ENCODE measurements around the gene ARSJ. TPM values are rescaled to one million over a fixed set of nuclear protein-coding genes. Genes with fewer than 3 reads are reported as not detected.
"Not testable (repeated sequence)": the region's sequence is repeated elsewhere in the genome, so short reads cannot be mapped to it uniquely, and the experiment has no call there.

Gene ARSJ
- total RNA-seq (20.6 TPM), polyA plus RNA-seq (5.5 TPM)

DNA sequence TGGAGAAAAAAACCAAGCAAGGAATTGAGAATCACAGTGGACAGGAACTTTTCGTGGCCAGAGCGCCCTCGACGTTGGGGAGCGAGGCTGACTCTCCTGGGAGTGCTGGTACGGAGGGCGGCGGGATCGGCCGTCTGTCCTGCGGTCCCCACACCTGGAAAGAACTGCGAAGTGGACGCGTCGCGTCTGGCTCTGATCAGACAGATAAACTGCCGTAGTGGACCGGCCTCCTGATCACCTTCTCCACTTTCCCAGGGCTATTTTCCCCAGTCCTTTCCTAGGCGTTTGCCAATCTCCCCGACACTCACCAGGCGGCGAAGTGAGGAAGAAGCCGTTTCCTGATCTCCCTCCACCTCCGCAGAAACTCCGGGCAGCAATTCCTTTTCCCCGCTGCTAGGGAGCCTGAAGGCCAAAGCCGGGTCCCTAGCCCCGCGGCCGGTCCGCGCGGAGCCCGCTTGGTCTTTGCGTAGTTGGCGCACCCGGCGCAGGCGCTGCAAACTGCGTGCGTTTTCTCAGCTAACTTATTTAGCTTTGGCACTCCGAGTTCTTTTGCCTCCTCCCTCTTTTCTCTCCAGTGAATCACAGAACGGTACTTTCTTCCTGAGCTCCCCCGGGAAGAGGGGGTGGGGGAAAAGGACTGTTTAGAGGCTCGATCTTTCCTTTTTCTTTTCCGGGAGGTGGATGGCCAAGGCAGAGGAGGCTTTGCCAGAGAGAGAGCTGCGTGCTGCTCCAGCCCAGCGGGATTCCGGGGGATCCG is at the start of gene ARSJ:
TSS of gene ARSJ (minus strand) at position 500 of the 757 bp plus-strand sequence. CDS start 813 bp downstream, outside the sequence.
- WGBS: under 1% methylated on average over 50 of the region's 50 CpGs
- no peaks in the 10 kb centered on the region for H3K36me3 ChIP-seq (ENCODE audit: insufficient read depth)
- H3K4me3 ChIP-seq (ENCODE audit: low read depth, low read length): peak within 1 kb of the TSS; percentile 66
- no peaks in the 10 kb centered on the region for H3K4me1 ChIP-seq (ENCODE audit: insufficient read depth)
- peak within 1 kb of the TSS; percentile 81 for H3K27ac ChIP-seq (ENCODE audit: low read depth)
- no peak for DNase-seq (ENCODE audit: extremely low spot score)

DNA sequence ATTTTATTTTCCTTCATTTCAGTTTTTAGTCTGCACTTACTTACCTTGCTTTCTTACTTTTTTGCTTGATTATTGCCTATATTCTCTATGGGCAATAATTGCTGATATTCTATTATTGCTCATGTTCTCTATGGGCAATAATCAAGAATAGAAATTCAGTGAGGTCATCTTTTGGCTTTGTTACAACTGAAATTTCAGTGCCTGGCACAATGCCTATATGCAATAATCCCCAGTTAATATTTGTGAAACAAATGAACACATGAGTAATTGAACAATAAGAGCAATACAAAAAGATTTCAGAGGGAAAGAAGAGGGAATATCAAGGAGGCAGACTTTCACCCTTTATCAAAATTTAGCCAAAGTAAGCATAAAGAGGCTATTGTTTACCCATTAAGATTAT is 48.6 kb upstream of the ARSJ start:
- DNase-seq (ENCODE audit: extremely low spot score): no peak
- no peaks in the 10 kb centered on the region for H3K4me1 ChIP-seq (ENCODE audit: insufficient read depth)
- H3K36me3 ChIP-seq (ENCODE audit: insufficient read depth): no peaks in the 10 kb centered on the region
- H3K27ac ChIP-seq (ENCODE audit: low read depth): no peak overlapping the region
- H3K4me3 ChIP-seq (ENCODE audit: low read depth, low read length): no peak overlapping the region

DNA sequence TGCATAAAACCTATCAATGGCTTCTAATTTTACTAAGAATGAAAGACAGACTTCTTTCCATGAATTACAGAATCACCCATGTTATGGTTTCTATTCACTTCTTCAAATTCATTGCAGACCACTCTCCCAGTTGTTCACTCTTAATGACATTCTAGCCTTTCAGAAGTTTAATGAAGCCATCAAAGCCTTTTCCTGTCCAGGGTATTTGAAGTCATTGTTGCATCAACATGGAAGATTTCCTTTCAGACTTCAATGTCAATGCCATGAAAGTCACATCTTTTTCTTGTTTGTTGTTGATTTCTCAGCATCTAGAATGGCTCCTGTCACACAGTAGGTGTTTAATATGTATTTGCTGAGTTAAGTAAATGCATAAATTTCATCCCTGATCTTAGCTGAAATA is 48.1 kb upstream of the ARSJ start:
- Histone ChIP-seq H3K4me3 (ENCODE audit: low read depth, low read length) (no peak overlapping the region), H3K4me1 (ENCODE audit: insufficient read depth) (no peaks in the 10 kb centered on the region), H3K36me3 (ENCODE audit: insufficient read depth) (no peaks in the 10 kb centered on the region), H3K27ac (ENCODE audit: low read depth) (no peak overlapping the region)
- no peak for DNase-seq (ENCODE audit: extremely low spot score)

DNA sequence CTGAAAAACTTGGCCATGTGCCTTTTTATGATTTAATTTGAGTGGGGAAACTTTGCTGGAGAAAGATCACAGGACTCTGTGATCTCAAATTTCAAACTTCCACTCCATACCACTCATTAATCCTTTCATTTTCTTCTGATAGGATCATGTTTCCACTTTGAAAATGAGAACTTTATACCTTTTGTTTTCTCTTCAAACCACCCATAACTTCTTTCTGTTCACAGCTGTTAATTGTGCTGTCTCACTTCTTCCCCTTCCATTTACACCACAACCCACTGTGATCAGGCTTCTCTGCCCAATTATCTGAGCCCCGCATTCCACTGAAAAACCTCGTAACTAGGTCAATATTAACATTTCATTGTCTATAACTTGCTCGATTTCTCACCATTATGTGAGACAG is 47.0 kb upstream of the ARSJ start:
- WGBS: 88% methylated on average over 3 of the region's 3 CpGs
- no peaks in the 10 kb centered on the region for H3K36me3 ChIP-seq (ENCODE audit: insufficient read depth)
- no peak overlapping the region for H3K27ac ChIP-seq (ENCODE audit: low read depth)
- H3K4me1 ChIP-seq (ENCODE audit: insufficient read depth): no peaks in the 10 kb centered on the region
- no peak overlapping the region for H3K4me3 ChIP-seq (ENCODE audit: low read depth, low read length)
- no peak for DNase-seq (ENCODE audit: extremely low spot score)

DNA sequence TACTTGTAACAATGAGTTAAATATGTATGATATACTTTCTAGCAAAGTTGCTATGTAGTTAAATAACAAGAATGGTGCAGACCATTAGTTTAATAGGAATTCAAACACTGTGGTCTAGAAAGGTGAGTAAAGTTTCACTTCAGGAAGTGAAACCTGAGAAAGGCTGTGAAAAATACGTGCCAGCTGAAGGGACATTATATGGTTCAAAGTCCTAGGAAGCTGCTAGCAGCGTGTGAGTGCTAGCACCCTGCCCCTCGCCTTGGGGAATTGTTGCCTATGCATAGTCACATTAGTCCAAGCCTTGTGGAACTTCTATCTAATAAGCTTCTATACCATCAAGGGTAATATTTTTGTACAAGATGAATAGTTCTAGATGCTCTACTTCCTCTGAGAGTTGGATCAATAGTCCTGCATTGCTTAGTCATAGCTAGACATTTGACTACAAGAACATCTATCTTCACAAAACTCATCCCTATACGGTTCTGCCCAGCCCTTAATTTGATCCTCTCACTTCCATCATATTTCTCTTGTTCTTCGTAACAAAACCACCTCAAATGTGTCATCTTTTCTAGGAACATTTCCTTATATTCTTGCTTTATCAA is 45.8 kb upstream of the ARSJ start:
- no peak for DNase-seq (ENCODE audit: extremely low spot score)
- Histone ChIP-seq H3K27ac (ENCODE audit: low read depth) (no peak overlapping the region), H3K4me1 (ENCODE audit: insufficient read depth) (no peaks in the 10 kb centered on the region), H3K36me3 (ENCODE audit: insufficient read depth) (no peaks in the 10 kb centered on the region), H3K4me3 (ENCODE audit: low read depth, low read length) (no peak overlapping the region)
- 87% methylated on average over 5 of the region's 5 CpGs for WGBS

DNA sequence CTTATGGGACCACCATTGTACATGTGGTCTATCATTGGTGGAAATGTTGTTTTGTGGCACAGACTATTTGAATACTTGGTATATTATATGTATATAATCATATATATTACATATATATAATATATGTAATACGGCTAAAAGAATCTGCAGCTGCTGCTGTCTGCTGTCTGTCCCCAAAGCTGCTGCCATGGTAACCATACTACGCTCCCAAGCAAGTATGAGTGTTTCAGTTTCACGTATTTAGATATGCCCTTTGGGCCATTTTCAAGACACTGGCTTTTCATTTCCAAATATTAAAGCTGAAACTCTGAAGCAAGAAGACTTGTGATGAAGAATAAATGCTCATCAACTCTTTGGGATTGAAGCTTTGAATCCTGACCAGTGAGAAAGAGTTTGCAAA is 42.0 kb upstream of the ARSJ start:
- no peak for DNase-seq (ENCODE audit: extremely low spot score)
- 82% methylated on average over 3 of the region's 3 CpGs for WGBS
- Histone ChIP-seq H3K4me3 (ENCODE audit: low read depth, low read length) (no peak overlapping the region), H3K4me1 (ENCODE audit: insufficient read depth) (no peaks in the 10 kb centered on the region), H3K27ac (ENCODE audit: low read depth) (no peak overlapping the region), H3K36me3 (ENCODE audit: insufficient read depth) (no peaks in the 10 kb centered on the region)

DNA sequence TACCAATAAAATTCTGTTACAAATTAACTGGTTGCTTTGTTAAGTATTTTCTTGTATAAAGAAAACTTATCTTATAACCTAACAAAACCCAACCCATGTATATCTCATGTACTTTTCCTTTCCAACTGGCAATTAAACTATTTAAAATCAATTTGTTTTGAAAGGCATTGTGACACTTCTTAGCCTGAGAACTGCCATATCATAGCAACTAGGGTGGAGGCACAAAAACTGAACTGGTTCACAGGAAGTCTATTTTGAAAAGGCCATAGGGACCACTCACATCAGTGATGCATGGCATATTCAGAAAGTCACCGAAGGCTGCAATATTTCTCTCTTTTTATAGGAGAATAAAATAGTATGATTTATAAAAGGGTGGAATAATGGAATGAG is 40.5 kb upstream of the ARSJ start:
- DNase-seq (ENCODE audit: extremely low spot score): no peak
- H3K4me3 ChIP-seq (ENCODE audit: low read depth, low read length): no peak overlapping the region
- H3K36me3 ChIP-seq (ENCODE audit: insufficient read depth): no peaks in the 10 kb centered on the region
- H3K27ac ChIP-seq (ENCODE audit: low read depth): no peak overlapping the region
- no peaks in the 10 kb centered on the region for H3K4me1 ChIP-seq (ENCODE audit: insufficient read depth)
- WGBS: 92% methylated on average over 1 of the region's 1 CpG

DNA sequence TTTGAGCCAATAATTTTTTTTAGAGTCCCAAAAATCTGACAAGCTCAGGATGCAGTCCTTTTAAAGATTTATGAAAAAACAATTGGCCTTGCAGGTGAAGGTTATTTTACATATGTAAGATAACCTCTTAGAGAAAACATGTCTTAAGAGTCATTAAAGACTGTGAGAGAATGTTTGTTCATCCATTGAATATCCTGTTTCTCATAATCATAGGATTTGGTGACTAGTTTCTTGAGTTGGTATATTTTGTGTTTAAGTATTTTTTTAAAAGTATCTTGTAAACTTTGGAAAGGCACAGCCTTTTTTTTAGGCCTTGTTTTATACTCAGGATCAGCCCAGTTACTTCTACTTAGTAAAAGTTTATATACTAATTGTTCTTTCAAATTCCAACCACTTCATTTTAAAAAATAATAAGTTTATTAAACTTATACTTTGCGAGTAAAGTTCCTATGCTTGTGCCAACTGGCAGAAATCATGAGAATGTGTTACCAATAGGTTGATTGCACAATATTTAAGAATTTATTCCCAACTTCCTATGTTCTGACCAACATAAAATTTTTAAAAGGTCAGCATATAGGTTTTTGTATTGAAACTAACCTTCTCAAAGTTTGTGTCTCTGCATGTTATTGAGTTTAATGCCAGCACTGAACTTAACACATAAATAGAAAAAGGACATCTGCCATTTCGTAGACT is 40.0 kb upstream of the ARSJ start:
- H3K4me1 ChIP-seq (ENCODE audit: insufficient read depth): no peaks in the 10 kb centered on the region
- 37% methylated on average over 2 of the region's 2 CpGs for WGBS
- no peak for DNase-seq (ENCODE audit: extremely low spot score)
- H3K36me3 ChIP-seq (ENCODE audit: insufficient read depth): no peaks in the 10 kb centered on the region
- no peak overlapping the region for H3K4me3 ChIP-seq (ENCODE audit: low read depth, low read length)
- no peak overlapping the region for H3K27ac ChIP-seq (ENCODE audit: low read depth)

DNA sequence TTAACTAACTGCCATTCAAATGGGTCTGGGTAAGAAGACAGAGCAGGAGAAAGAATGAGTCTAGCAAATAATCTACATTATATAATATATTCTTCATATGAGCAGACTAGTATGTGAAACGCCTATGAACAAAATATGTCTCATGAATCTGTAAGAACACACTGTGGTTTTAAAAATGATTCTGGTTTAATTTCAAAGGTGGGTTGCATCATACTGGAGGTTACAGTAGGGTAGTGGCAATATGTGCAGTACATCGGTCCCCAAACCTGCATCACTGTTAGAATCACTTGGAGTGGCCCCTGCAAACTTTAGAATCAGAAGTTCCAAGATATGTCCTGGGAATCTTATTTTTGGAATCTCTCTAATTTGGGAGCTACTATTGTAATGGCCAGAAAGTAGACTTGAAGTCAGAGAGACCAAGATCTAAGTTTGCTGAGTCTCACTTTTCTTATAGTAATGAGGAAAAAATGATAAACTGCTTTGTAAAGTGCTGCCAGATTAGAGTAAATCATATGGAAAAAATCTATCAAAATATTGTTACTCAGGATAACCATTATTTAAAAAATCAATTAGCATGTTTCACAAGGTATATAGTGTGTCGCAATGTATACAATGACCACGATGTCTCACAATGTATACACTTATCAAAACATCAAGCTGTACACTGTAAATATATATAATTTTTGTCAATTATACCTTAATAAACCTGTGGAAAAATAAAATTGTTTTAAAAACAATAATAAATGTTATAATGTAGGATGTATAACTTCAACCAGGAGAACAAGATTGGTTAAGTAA is 37.9 kb upstream of the ARSJ start:
- Histone ChIP-seq H3K4me3 (ENCODE audit: low read depth, low read length) (no peak overlapping the region), H3K27ac (ENCODE audit: low read depth) (no peak overlapping the region), H3K4me1 (ENCODE audit: insufficient read depth) (no peaks in the 10 kb centered on the region), H3K36me3 (ENCODE audit: insufficient read depth) (no peaks in the 10 kb centered on the region)
- DNase-seq (ENCODE audit: extremely low spot score): no peak
- 94% methylated on average over 4 of the region's 4 CpGs for WGBS

DNA sequence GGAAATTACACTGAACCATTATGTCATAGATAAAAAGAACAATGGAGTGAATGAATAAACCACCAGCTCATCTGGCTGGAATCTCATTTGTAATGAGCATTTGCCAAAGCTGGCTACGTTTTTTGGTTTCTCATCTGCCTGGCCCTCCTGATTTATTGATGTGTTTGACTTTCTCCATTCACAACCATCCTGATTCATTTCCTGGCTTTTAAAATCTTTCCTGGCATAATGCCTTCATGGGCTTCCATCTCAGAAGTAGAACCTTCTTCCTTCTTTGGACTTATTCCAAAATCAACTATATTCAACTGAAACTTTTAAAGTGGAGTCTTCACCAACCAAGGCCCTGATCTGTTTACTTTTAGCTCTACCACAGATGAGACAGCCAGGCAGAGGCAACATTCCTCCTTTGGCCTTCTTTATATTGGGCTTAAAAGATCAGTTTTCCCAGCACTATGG is 36.0 kb upstream of the ARSJ start:
- H3K36me3 ChIP-seq (ENCODE audit: insufficient read depth): no peaks in the 10 kb centered on the region
- no peak overlapping the region for H3K27ac ChIP-seq (ENCODE audit: low read depth)
- H3K4me1 ChIP-seq (ENCODE audit: insufficient read depth): no peaks in the 10 kb centered on the region
- DNase-seq (ENCODE audit: extremely low spot score): no peak
- no peak overlapping the region for H3K4me3 ChIP-seq (ENCODE audit: low read depth, low read length)
- WGBS: 20% methylated on average over 1 of the region's 1 CpG

DNA sequence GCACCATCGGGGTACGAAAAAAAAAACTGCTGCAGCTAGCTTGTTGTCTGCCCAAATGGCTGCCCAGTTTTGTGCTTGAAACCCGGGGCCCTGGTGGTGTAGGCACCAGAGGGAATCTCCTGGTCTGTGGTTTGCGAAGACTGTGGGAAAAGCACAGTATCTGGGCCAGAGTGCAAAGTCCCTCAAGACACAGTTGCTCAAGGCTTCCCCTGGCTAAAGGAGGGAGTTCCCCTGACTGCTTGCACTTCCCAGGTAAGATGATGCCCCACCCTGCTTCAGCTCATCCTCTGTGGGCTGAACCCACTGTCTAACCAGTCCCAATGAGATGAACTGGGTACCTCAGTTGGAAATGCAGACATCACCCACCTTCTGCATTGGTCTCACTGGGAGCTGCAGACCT is 33.8 kb upstream of the ARSJ start:
- WGBS: 89% methylated on average over 4 of the region's 4 CpGs
- not testable (repeated sequence) for DNase-seq (ENCODE audit: extremely low spot score)

DNA sequence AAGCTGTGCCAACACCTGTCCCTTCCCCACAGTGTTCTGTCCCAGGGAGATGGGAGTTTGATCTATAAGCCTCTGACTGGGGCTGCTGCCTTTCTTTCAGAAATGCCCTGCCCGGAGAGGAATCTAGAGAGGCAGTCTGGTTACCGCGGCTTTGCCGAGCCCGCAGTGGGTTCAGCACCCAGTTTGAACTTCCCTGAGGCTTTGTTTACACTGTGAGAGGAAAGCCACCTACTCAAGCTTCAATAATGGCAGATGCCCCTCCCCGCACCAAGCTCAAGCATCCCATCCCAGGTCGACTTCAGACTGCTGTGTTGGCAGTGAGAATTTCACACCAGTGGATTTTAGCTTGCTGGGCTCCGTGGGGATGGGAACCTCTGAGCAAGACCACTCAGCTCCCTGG is 33.3 kb upstream of the ARSJ start:
- Histone ChIP-seq H3K4me3 (ENCODE audit: low read depth, low read length) (no peak overlapping the region), H3K4me1 (ENCODE audit: insufficient read depth) (no peaks in the 10 kb centered on the region), H3K27ac (ENCODE audit: low read depth) (no peak overlapping the region), H3K36me3 (ENCODE audit: insufficient read depth) (no peaks in the 10 kb centered on the region)
- DNase-seq (ENCODE audit: extremely low spot score): no peak
- 85% methylated on average over 8 of the region's 8 CpGs for WGBS

More for the DNA sequence above, 33.8 kb upstream of the ARSJ start:
- H3K4me3 ChIP-seq (ENCODE audit: low read depth, low read length); H3K36me3 ChIP-seq (ENCODE audit: insufficient read depth); H3K27ac ChIP-seq (ENCODE audit: low read depth); H3K4me1 ChIP-seq (ENCODE audit: insufficient read depth): not testable (repeated sequence)

DNA sequence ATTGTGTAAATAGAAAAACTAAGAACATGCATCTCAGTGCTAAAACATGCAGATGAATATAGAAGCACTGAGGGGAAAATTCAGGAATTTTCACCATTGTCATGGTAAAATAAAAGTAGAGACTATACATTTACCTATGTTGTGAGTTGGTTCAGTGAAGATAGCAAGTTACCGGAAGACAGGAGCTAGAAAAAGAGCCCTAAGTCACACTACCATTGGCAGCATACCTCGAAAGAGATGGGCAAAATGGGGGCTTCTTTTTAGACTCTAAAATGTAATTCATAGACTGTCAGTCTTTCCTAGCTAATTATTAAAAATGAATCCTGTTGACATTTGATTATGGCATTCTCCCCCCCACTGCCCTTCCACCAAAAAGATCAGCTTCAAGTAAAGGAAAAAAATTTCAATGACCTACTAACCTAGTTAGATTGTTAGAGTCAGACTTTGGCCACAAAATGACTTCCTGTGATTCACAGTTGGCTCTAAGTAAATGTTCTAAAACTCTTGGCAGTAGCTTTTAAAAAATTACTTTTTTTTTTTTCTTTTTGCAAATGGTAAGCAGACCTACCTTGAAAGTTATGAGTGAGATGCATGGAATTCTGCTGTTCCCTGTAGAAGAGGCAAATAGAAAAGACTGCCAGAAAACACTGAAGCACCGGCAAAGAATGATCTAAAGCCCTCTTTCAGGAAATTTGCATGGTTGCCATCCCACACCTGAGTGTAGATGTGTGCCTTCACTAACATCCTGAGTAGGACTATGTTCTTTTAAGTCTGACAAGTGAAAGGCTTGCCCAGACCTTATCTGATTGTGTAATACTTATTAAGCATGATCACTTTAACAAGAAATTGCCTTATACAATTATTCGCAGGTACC is 26.4 kb upstream of the ARSJ start:
- Histone ChIP-seq H3K27ac (ENCODE audit: low read depth) (no peak overlapping the region), H3K4me1 (ENCODE audit: insufficient read depth) (peaks cover 1% of the 10 kb centered on the region), H3K36me3 (ENCODE audit: insufficient read depth) (no peaks in the 10 kb centered on the region), H3K4me3 (ENCODE audit: low read depth, low read length) (no peak overlapping the region)
- 78% methylated on average over 4 of the region's 4 CpGs for whole genome bisulfite sequencing
- no peak for DNase-seq (ENCODE audit: extremely low spot score)
